HG03066 (cell line): ENCODE measurements around the gene AGO3.
"Not testable (repeated sequence)": the region's sequence is repeated elsewhere in the genome, so short reads cannot be mapped to it uniquely, and the experiment has no call there.

Source experiments
- ATAC-seq: cut with Tn5 transposase; IDR thresholded peaks from one replicate; pipeline ENCODE4 v1.9.1; 2021; ENCODE audit warnings: low read depth; ENCODE audit not compliant: unreplicated experiment

The AGO3 gene

GRCh38 chr1:35988237-35988636 lies 57.3 kb downstream of the AGO3 start:
- no peak for ATAC-seq

- no peak for ATAC-seq
Observed at GRCh38 chr1:36006941-36007500, 76.1 kb downstream of the AGO3 start.

- no peak for ATAC-seq
Observed at GRCh38 chr1:36007741-36008140, 76.8 kb downstream of the AGO3 start.

GRCh38 chr1:36008546-36009197 lies 77.8 kb downstream of the AGO3 start:
- ATAC-seq = no peak

- ATAC-seq = no peak
Observed at GRCh38 chr1:36014722-36015220, 83.9 kb downstream of the AGO3 start.

- ATAC-seq = no peak
Observed at GRCh38 chr1:36016686-36017085, 85.8 kb downstream of the AGO3 start.

- ATAC-seq = no peak
Observed at GRCh38 chr1:36023098-36023769, 92.3 kb downstream of the AGO3 start.

- not testable (repeated sequence) for ATAC-seq
Observed at GRCh38 chr1:36024024-36024423, 93.1 kb downstream of the AGO3 start.

- ATAC-seq = no peak
Observed at GRCh38 chr1:36024847-36025246, 93.9 kb downstream of the AGO3 start.

- no peak for ATAC-seq
Observed at GRCh38 chr1:36027766-36028165, 96.9 kb downstream of the AGO3 start.

GRCh38 chr1:36031441-36031840 lies 100.5 kb downstream of the AGO3 start:
- no peak for ATAC-seq

- no peak for ATAC-seq
Observed at GRCh38 chr1:36034692-36035091, 103.8 kb downstream of the AGO3 start.

GRCh38 chr1:36035154-36035553 lies 104.2 kb downstream of the AGO3 start:
- ATAC-seq = no peak

- ATAC-seq = no peak
Observed at GRCh38 chr1:36040238-36040637, 109.3 kb downstream of the AGO3 start.

- ATAC-seq = no peak
Observed at GRCh38 chr1:36051821-36052220, 120.9 kb downstream of the AGO3 start.

GRCh38 chr1:36053978-36054377 lies 123.1 kb downstream of the AGO3 start:
- no peak for ATAC-seq

- ATAC-seq = no peak
Observed at GRCh38 chr1:36055706-36056105, 124.8 kb downstream of the AGO3 start.

- no peak for ATAC-seq
Observed at GRCh38 chr1:36062315-36062714, 131.4 kb downstream of the AGO3 start.

- ATAC-seq = no peak
Observed at GRCh38 chr1:36067871-36068270, 137.0 kb downstream of the AGO3 start.

GRCh38 chr1:36068866-36069265 lies 138.0 kb downstream of the AGO3 start:
- no peak for ATAC-seq

GRCh38 chr1:36070349-36070748 lies 139.4 kb downstream of the AGO3 start:
- ATAC-seq = no peak
